Endothelial cell of umbilical vein (primary cell): ENCODE data around the gene MVB12B. TPM values are rescaled to one million over a fixed set of nuclear protein-coding genes. Genes with fewer than 3 reads are reported as not detected.

ENCODE experiments used
- BruUV-seq: library from RNA; stranded (reverse); fragments of 400-500 nt; replicated peaks from 2 replicates; lab custom pipeline; 2021; lab: Mats Ljungman, UMichigan
- CTCF ChIA-PET: fragments of 300-600, 350-600 bp; sonication (Branson Sonifier 250); formaldehyde crosslinking; loops from one replicate; lab custom pipeline; 2021; ENCODE audit warnings: antibody characterized with exemption, inconsistent platforms; lab: Charles Lee
- POLR2A ChIA-PET: fragments of 300-600, 350-600 bp; sonication (Branson Sonifier 250); formaldehyde crosslinking; loops from one replicate; lab custom pipeline; 2021; ENCODE audit warnings: antibody characterized with exemption, inconsistent platforms; lab: Charles Lee
- DNase-seq: peaks from one replicate; pipeline ENCODE4 v3.0.0-alpha.2; 2011; ENCODE audit warnings: low read depth, low spot score
- FAIRE-seq: peaks from 2 replicates; lab custom pipeline; 2011; peaks lifted over from hg19 to GRCh38; lab: Jason Lieb, UNC
- H2AFZ ChIP-seq: 2 replicates; pipeline ENCODE4 v1.6.0; 2012; ENCODE audit warnings: low read depth, low read length, control low read depth, inconsistent platforms
- H3K27ac ChIP-seq: 2 replicates; pipeline ENCODE4 v1.5.1; 2011; ENCODE audit warnings: low read depth, mild to moderate bottlenecking, control low read depth, low read length, moderate library complexity; ENCODE audit not compliant: insufficient read depth
- H3K27me3 ChIP-seq, 2 experiments: 2 replicates each; pipeline versions ENCODE4 v1.6.0 to v1.6.1; 2011; ENCODE audit warnings: low read length in 2 of 2, mixed read lengths in 1 of 2; ENCODE audit not compliant: control insufficient read depth in 2 of 2, insufficient read depth in 2 of 2
- H3K36me3 ChIP-seq, 2 experiments: 2 replicates in 1 of 2; 3 replicates in 1 of 2; pipeline ENCODE4 v1.5.1; 2011; ENCODE audit warnings: low read length in 2 of 2, mild to moderate bottlenecking in 1 of 2, moderate library complexity in 1 of 2; ENCODE audit not compliant: control insufficient read depth in 2 of 2, insufficient read depth in 2 of 2; ENCODE audit errors: extremely low read depth in 1 of 2
- H3K4me1 ChIP-seq: 3 replicates; pipeline ENCODE4 v1.5.1; 2011; ENCODE audit warnings: mild to moderate bottlenecking, low read length; ENCODE audit not compliant: control insufficient read depth, insufficient read depth; ENCODE audit errors: extremely low read depth
- H3K4me2 ChIP-seq: 2 replicates; pipeline ENCODE4 v1.6.1; 2011; ENCODE audit warnings: low read length, control low read depth, mixed read lengths; ENCODE audit not compliant: insufficient read depth
- H3K4me3 ChIP-seq, 3 experiments: fragments of 200-600 bp in 1 of 3; sonication (generic), shearing (Covaris generic) in 1 of 3; replicated peaks in 1 of 3; 2 replicates each; pipeline ENCODE4 v1.5.1; 2011 to 2016; ENCODE audit warnings: control low read depth in 3 of 3, low read length in 3 of 3, mild to moderate bottlenecking in 2 of 3, inconsistent platforms in 1 of 3, low read depth in 1 of 3, moderate library complexity in 1 of 3; ENCODE audit not compliant: insufficient read depth in 1 of 3
- H3K79me2 ChIP-seq: 2 replicates; pipeline ENCODE4 v1.6.0; 2012; ENCODE audit warnings: low read length, inconsistent platforms; ENCODE audit not compliant: control insufficient read depth, insufficient read depth
- H3K9ac ChIP-seq: replicated peaks from 2 replicates; pipeline ENCODE3; 2011; ENCODE audit warnings: low read length, control low read depth; ENCODE audit not compliant: insufficient read depth; ENCODE audit errors: extremely low read depth
- H3K9me1 ChIP-seq: replicated peaks from 3 replicates; pipeline ENCODE4 v1.6.0; 2011; ENCODE audit warnings: mild to moderate bottlenecking, low read length; ENCODE audit not compliant: control insufficient read depth, insufficient read depth; ENCODE audit errors: extremely low read depth
- H3K9me3 ChIP-seq: replicated peaks from 2 replicates; pipeline ENCODE4 v1.5.1; 2012; ENCODE audit warnings: low read length, inconsistent platforms; ENCODE audit not compliant: control insufficient read depth, insufficient read depth
- H4K20me1 ChIP-seq: replicated peaks from 2 replicates; pipeline ENCODE3; 2011; ENCODE audit warnings: mild to moderate bottlenecking, low read length; ENCODE audit not compliant: control insufficient read depth, insufficient read depth; ENCODE audit errors: extremely low read depth
- EZH2 ChIP-seq: IDR thresholded peaks from 2 replicates; pipeline ENCODE4 v1.6.1; 2012; ENCODE audit warnings: borderline replicate concordance, low read depth, mild to moderate bottlenecking, moderate library complexity, low read length, inconsistent platforms; ENCODE audit not compliant: severe bottlenecking
- FOS ChIP-seq: IDR thresholded peaks from 2 replicates; pipeline ENCODE4 v1.6.1; 2011; ENCODE audit warnings: mild to moderate bottlenecking, low read length, moderate library complexity, borderline replicate concordance; ENCODE audit not compliant: insufficient read depth
- GATA2 ChIP-seq: IDR thresholded peaks from 2 replicates; pipeline ENCODE4 v1.7.0; 2011; ENCODE audit warnings: low read depth, mild to moderate bottlenecking, moderate library complexity, mixed read lengths, low read length; ENCODE audit not compliant: insufficient read length, insufficient read depth
- JUN ChIP-seq: IDR thresholded peaks from 2 replicates; pipeline ENCODE4 v1.6.1; 2011; ENCODE audit warnings: borderline replicate concordance, low read depth; ENCODE audit not compliant: insufficient read length, insufficient read depth
- POLR2A ChIP-seq: IDR thresholded peaks from 2 replicates; pipeline ENCODE4 v1.6.1; 2012; ENCODE audit warnings: low read depth, mild to moderate bottlenecking, control low read depth, low read length
- POLR2AphosphoS5 ChIP-seq: IDR thresholded peaks from 2 replicates; pipeline ENCODE4 v1.6.1; 2012; ENCODE audit warnings: low read depth, mild to moderate bottlenecking, control low read depth, low read length, moderate library complexity; ENCODE audit not compliant: insufficient read depth
- dilution Hi-C: fragments of 300-500 bp; cut with MboI; formaldehyde crosslinking; loops from one replicate; pipeline ENCODE4 v1.15.0; 2019; ENCODE audit warnings: low sequenced_read_pairs; ENCODE audit not compliant: extremely low pct_ligation_motif_present
- intact Hi-C: fragments of 100-400 bp; cut with micrococcal nuclease; formaldehyde crosslinking; loops from one replicate; pipeline ENCODE4 v1.10.0; 2022
- polyA plus RNA-seq, 4 experiments: library from polyadenylated mRNA; depleted of rRNA in 3 of 4; stranded (reverse) in 3 of 4; unstranded in 1 of 4; fragments of >200 nt; gene quantifications; 2 replicates each; pipeline versions ENCODE4 v1.2.1 to v1.2.3, GENCODE V29; 2011 to 2012; ENCODE audit warnings: missing spikeins in 1 of 4
- total RNA-seq: library from RNA; stranded (reverse); gene quantifications from 2 replicates; pipeline ENCODE4 v1.2.3, GENCODE V29; 2021
- TF ChIP-seq, protein P1 (sequence below): IDR thresholded peaks from 2 replicates; pipeline ENCODE4 v1.6.1; 2011; ENCODE audit not compliant: insufficient read depth, insufficient read length
- TF ChIP-seq, protein P2 (sequence below), 2 donors: IDR thresholded peaks; 1 replicate in 1 of 2; 2 replicates in 1 of 2; pipeline ENCODE4 v1.5.1; 2011; ENCODE audit warnings: low read length in 2 of 2, mild to moderate bottlenecking in 2 of 2, moderate library complexity in 2 of 2, control low read depth in 1 of 2, inconsistent platforms in 1 of 2, low read depth in 1 of 2; ENCODE audit not compliant: insufficient read depth in 1 of 2; ENCODE audit errors: extremely low read depth in 1 of 2

The MVB12B gene
- total and polyA plus RNA-seq, 2 donors (not counting 3 experiments of a cell fraction or from before 2014, with no cell fraction given) = 6.6 to 17.3 TPM

DNA sequence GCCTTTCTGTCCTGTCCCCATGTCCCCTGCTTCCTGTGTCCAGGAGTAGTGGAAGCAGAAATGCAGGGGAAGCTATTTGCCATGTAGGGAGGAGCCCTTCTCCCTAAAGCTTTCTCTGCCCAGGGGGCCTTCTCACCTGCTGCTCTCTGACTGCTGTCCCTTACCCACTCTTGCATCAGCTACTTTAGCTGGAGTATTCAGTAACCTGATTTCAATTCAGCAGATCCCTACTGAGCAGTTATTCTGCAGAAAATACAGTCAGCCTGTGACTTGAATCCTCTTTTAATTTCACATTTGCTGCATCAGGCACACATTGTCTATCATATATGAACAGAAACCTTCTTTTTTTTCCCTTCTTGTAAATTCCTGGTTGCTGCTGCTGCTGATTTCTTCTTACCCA is 90.4 kb downstream of the MVB12B start:
- dilution Hi-C loops = no loop called here

More for the DNA sequence above, 90.4 kb downstream of the MVB12B start:
- ChIA-PET CTCF (interaction anchor here (1.9 kb wide), 1 partner anchor 19 kb away, joined by 9 read pairs; no protein-coding TSS in a partner anchor), POLR2A (no interaction called here)
- H3K9me3 ChIP-seq = no peaks in the 10 kb centered on the region
- H3K27me3 ChIP-seq = no peaks in the 10 kb centered on the region
- no peak overlapping the region for H3K4me3 ChIP-seq
- H3K9me1 ChIP-seq = no peaks in the 10 kb centered on the region
- no peak for FAIRE-seq
- no peak for DNase-seq
- no peaks in the 10 kb centered on the region for H4K20me1 ChIP-seq
- H3K4me1 ChIP-seq = no peaks in the 10 kb centered on the region
- intact Hi-C loops = no loop called here
- no TSS peak for BruUV-seq
- H2AFZ ChIP-seq = no peak overlapping the region
- no peak overlapping the region for H3K9ac ChIP-seq
- H3K79me2 ChIP-seq = no peaks in the 10 kb centered on the region
- peaks cover 0 to 4% of the 10 kb centered on the region in 2 experiments for H3K36me3 ChIP-seq
- H3K4me2 ChIP-seq = no peak overlapping the region
- TF ChIP-seq POLR2A (no peak), JUN (no peak), EZH2 (no peak), GATA2 (no peak), POLR2AphosphoS5 (no peak), FOS (no peak)
- TF ChIP-seq, protein P1, sequence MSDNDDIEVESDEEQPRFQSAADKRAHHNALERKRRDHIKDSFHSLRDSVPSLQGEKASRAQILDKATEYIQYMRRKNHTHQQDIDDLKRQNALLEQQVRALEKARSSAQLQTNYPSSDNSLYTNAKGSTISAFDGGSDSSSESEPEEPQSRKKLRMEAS = no peak
- TF ChIP-seq, protein P2, sequence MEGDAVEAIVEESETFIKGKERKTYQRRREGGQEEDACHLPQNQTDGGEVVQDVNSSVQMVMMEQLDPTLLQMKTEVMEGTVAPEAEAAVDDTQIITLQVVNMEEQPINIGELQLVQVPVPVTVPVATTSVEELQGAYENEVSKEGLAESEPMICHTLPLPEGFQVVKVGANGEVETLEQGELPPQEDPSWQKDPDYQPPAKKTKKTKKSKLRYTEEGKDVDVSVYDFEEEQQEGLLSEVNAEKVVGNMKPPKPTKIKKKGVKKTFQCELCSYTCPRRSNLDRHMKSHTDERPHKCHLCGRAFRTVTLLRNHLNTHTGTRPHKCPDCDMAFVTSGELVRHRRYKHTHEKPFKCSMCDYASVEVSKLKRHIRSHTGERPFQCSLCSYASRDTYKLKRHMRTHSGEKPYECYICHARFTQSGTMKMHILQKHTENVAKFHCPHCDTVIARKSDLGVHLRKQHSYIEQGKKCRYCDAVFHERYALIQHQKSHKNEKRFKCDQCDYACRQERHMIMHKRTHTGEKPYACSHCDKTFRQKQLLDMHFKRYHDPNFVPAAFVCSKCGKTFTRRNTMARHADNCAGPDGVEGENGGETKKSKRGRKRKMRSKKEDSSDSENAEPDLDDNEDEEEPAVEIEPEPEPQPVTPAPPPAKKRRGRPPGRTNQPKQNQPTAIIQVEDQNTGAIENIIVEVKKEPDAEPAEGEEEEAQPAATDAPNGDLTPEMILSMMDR (IDR thresholded peaks at IDR 0.05; ENCODE audit: extremely low read depth in 1 of 2, insufficient read depth in 1 of 2, low read depth in 1 of 2, low read length in 2 of 2) = no peak
- no peak overlapping the region for H3K27ac ChIP-seq
